RWPE1 (cell line): ENCODE measurements around the gene SEPTIN8.

Experiments
- CTCF ChIA-PET: fragments of 350-600 bp; sonication (Branson Sonifier 250); formaldehyde crosslinking; extraction: SDS; loops from one replicate; lab custom pipeline; 2021; lab: Yijun Ruan, JAX
- POLR2A ChIA-PET: fragments of 400-600 bp; formaldehyde crosslinking; extraction: SDS; loops from one replicate; lab custom pipeline; 2020; ENCODE audit warnings: antibody characterized with exemption; ENCODE audit not compliant: low non-redundant PET; lab: Yijun Ruan, JAX
- DNase-seq: peaks from one replicate; pipeline ENCODE4 v3.0.0; 2012; ENCODE audit warnings: low spot score
- H3K27ac ChIP-seq: fragments of 450-650 bp; 2 replicates; pipeline ENCODE4 v1.5.1; 2017
- TF ChIP-seq, protein P1 (sequence below): fragments of 450-650 bp; conservative IDR thresholded peaks from 2 replicates; pipeline ENCODE4 v1.5.1; 2017; ENCODE audit warnings: low read depth, mild to moderate bottlenecking

The SEPTIN8 gene

DNA sequence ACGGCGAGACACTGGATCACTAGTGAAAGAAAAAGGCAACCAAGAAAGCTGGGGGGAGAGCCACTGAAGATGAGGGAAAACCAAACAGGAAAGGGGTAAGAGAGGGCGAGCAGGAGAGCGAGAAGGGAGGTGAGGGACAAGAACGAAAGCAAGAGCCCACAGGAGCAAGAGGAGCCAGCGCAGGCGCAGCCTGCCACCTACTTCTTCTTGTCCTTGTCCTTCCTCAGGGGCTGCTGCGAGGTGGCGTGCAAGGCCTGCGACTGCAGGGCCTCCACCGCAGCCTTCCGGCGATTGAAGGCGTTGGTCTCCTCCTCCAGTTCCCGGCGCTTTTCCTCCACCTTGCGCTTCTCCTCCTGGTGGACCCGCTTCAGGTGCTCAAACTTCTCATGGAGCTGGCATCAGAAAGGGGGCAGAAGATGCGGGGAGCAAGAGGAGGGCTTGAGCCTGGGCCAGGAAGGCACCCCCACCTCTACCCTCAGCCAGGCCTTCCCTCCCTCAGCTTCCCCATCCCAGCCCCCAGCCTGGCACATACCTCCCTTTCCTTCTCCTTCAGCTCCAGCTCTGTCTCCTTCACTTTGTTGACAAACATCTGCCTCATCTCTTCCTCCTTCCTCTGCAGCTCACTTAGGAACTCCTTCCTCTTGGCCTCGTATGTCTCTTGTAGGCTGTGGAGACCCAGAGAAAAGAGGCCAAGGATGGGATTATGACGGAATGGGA lies 16.3 kb downstream of the SEPTIN8 start:
- CTCF ChIA-PET: interaction anchor here (0.9 kb wide), 1 partner anchor 60 kb away, joined by 3 read pairs; no protein-coding TSS in a partner anchor
- POLR2A ChIA-PET: no interaction called here
- TF ChIP-seq, protein P1, sequence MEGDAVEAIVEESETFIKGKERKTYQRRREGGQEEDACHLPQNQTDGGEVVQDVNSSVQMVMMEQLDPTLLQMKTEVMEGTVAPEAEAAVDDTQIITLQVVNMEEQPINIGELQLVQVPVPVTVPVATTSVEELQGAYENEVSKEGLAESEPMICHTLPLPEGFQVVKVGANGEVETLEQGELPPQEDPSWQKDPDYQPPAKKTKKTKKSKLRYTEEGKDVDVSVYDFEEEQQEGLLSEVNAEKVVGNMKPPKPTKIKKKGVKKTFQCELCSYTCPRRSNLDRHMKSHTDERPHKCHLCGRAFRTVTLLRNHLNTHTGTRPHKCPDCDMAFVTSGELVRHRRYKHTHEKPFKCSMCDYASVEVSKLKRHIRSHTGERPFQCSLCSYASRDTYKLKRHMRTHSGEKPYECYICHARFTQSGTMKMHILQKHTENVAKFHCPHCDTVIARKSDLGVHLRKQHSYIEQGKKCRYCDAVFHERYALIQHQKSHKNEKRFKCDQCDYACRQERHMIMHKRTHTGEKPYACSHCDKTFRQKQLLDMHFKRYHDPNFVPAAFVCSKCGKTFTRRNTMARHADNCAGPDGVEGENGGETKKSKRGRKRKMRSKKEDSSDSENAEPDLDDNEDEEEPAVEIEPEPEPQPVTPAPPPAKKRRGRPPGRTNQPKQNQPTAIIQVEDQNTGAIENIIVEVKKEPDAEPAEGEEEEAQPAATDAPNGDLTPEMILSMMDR: no peak
- no peak overlapping the region for H3K27ac ChIP-seq
- no peak for DNase-seq

DNA sequence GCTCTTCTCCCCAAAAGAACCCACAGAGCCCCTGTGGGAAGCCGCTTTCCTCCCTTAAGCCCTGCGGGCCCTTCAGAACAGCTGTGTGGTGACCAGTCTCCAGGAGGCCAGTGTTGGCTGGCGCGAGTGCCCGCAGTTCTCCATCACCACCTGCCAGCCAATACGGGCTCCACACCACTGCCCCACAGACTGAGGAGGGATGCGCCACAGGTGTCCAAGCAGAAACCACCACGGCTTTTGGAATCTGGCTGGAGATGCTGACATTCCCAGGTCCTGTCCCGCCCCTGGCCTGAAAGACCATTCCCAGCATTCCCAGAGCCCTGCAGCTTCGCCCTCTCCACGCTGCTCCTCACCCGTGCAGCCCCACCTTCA lies 17.0 kb downstream of the SEPTIN8 start:
- TF ChIP-seq, protein P1: no peak
- POLR2A ChIA-PET: no interaction called here
- H3K27ac ChIP-seq: no peak overlapping the region
- DNase-seq: no peak
- CTCF ChIA-PET: no interaction called here

DNA sequence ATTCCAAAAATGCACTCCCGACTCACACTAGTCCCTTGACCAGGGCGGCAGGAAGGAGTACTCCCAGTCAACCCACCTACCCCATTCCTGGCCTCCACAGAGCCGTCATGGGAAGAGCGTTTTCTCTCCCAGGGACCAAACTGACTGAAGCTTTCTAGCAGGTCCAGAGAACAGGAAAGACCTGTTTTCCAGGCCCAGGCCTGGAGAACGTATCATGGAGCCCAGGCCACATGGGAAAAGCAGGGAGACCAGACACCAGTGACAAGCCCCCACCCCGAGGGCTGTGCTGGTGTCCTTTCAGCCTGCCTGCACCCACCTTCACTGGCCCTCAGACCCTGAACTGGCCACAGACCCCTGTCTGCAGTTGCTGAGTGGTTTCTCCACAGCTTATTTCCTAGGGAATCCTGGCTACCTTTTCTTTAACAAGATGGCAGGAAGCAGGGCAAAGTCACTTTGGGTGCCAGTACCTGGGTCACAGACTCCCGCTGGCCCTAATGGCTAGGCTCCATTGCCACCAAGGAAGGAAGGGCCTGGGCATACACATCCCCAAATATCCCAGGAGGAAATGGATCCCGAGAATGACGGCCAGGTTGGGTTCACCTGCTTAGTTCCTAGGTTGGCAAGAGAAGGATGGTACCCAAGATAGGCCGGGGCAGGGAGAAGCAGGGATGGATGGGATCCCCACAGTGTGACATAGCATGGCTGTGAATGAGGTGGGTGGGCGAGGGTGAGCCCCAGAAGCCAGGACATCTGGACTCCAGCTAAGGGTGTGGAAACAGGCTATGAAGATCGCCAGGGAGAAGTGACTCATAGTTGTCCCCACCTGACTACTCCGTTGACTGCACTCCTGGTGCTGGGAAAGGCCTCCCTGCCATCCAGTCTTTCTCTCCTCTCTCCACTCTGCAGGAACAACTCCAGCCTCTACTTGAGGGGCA lies 17.7 kb downstream of the SEPTIN8 start:
- TF ChIP-seq, protein P1: no peak
- ChIA-PET CTCF (no interaction called here), POLR2A (no interaction called here)
- DNase-seq: no peak
- no peak overlapping the region for H3K27ac ChIP-seq

DNA sequence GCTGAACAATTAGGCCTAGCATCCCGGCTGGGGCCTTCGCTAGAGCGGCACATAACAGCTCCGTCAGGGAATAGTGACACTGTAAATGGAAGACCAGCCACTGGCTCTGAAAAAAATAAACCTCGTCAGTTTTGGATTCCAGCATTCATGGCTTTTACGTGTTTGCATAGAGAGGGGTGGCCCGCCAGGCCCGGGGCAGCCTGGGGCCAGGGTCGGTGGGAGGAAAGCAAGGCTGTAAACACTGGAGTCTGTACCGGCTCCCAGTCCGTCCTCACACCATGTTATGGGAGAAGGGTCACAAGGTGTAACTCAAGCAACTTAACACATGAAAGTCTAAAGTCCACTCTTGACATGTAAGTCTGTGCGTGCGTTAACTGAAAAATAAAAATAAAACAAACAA lies 18.6 kb downstream of the SEPTIN8 start:
- ChIA-PET CTCF (interaction anchor here (1.5 kb wide), 1 partner anchor 62 kb away, joined by 4 read pairs; no protein-coding TSS in a partner anchor), POLR2A (no interaction called here)
- DNase-seq: no peak
- H3K27ac ChIP-seq: no peak overlapping the region
- TF ChIP-seq, protein P1: no peak

DNA sequence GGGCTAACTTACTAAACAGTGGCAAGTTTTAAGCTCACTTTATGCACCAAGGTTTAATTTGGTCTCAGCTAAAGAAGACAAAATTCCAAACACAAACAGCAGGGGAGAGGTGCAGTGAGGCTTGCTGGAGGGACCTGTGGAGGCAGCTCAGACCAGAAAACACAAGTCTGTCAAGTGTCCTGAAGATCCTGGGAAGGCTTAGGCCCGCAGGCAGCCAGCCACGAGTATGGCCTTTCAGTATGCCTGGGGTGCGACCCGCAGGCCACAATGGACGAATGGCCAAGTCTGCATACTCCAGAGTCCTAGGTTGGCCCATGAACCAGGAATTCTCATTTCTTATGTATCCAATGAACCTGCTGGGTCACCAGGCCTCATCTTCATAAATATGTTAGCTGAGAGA lies 20.5 kb downstream of the SEPTIN8 start:
- CTCF ChIA-PET: interaction anchor here (0.6 to 1.6 kb wide), 4 partner anchors 10 to 635 kb away, joined by 3 to 4 read pairs (median 4); no protein-coding TSS in a partner anchor
- DNase-seq: no peak
- TF ChIP-seq, protein P1: no peak
- POLR2A ChIA-PET: no interaction called here
- H3K27ac ChIP-seq: no peak overlapping the region

DNA sequence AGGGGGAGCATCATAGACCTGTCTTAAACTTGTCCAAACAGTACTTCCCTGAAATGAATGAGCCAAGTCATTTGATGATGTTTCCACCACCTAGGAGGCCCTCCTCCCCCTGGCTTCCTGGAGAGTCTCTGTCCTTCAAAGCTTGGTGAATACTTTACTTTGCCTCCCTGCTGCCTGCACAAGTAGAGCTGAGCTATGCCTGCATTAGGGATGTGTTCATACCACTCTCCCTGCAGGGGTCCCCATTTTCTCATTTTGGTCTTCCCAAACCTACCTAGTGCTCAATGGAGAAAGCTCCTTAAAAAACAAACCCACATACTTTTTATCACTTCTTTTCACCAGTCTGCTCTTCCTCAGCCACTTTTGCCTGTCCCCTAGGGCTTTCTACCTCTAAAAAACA lies 22.1 kb downstream of the SEPTIN8 start:
- DNase-seq: no peak
- ChIA-PET CTCF (interaction anchor here (0.6 to 1.6 kb wide), 9 partner anchors 12 to 697 kb away, joined by 3 to 5 read pairs (median 3); partner anchors contain the start of gene SOWAHA), POLR2A (interaction anchor here (0.7 kb wide), 1 partner anchor 8 kb away, joined by 3 read pairs; no protein-coding TSS in a partner anchor)
- no peak overlapping the region for H3K27ac ChIP-seq
- TF ChIP-seq, protein P1: no peak
